ENCODE results near the gene DAPK1. TPM values are rescaled to one million over a fixed set of nuclear protein-coding genes. Genes with fewer than 3 reads are reported as not detected.

The DAPK1 gene
- total RNA-seq, 1 donor from 2014 or later, result 24.6 TPM

DNA sequence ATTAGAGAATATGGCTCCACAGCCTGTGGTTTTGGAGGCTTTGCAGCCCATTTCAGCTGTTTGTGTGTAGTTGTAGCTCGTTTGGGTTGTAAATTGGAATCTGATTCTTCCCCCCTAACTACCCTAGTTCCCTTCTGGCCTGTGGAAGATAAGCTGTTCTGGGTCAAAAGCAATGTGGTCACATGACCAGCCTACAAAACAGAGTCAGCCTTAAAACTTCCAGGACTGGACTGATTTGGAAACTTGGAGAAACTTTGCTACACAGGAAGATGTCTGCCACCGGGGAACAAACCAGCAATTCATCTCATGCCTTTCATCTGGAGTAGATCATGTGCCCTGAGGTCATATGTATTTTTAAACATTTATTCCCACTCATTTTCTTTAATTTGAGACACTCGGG is 83.8 kb downstream of the DAPK1 start:
- no peak for DNase-seq (ENCODE audit: extremely low spot score in 2 of 2)
- intact Hi-C loops (cut with DNase I), result no loop called here
- Histone ChIP-seq H3K9me3 (no peaks in the 10 kb centered on the region), H3K27ac (no peak overlapping the region), H3K36me3 (no peaks in the 10 kb centered on the region), H3K4me1 (peaks cover 16% of the 10 kb centered on the region), H3K4me3 (no peak overlapping the region), H3K27me3 (no peaks in the 10 kb centered on the region)
- TF ChIP-seq POLR2A (IDR thresholded peaks at IDR 0.05) (no peak), POLR2AphosphoS5 (IDR thresholded peaks at IDR 0.05; ENCODE audit: insufficient read depth in 1 of 2, low read depth in 1 of 2) (no peak)
- TF ChIP-seq, protein P1, sequence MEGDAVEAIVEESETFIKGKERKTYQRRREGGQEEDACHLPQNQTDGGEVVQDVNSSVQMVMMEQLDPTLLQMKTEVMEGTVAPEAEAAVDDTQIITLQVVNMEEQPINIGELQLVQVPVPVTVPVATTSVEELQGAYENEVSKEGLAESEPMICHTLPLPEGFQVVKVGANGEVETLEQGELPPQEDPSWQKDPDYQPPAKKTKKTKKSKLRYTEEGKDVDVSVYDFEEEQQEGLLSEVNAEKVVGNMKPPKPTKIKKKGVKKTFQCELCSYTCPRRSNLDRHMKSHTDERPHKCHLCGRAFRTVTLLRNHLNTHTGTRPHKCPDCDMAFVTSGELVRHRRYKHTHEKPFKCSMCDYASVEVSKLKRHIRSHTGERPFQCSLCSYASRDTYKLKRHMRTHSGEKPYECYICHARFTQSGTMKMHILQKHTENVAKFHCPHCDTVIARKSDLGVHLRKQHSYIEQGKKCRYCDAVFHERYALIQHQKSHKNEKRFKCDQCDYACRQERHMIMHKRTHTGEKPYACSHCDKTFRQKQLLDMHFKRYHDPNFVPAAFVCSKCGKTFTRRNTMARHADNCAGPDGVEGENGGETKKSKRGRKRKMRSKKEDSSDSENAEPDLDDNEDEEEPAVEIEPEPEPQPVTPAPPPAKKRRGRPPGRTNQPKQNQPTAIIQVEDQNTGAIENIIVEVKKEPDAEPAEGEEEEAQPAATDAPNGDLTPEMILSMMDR (IDR thresholded peaks at IDR 0.05), result no peak

DNA sequence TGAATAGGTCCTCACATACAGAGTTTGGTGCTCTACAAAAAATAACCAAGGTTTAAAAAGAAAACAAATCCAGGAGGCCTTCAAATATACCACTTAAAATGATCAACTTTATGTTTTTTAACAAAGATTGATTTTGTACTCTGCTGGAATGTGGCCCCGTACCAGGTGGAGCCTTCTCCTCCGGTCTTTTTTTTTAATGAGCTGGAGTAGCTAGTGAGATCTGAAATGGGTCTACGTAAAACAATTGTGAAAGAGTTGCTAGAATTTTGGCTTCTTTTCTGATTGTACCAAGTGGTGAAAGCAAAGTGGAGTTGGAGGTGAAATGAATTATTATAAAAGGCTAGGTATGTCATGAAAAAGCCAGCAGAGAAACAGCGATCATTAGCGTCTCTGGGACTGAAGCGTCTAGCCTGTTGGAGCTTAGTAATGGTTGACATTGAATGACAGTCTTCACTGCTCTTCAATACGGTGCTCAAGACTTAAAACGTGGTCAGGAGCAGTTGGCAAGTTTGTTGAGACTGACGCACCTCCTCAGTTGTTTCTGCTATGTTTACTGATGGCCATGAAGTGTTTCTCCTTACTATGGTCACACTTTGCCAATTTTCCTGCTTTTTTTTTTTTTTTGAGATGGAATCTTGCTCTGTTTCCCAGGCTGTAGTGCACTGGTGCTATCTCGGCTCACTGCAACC is 84.4 kb downstream of the DAPK1 start:
- DNase-seq (ENCODE audit: extremely low spot score in 2 of 2), result no peak
- TF ChIP-seq POLR2A (IDR thresholded peaks at IDR 0.05) (no peak), POLR2AphosphoS5 (IDR thresholded peaks at IDR 0.05; ENCODE audit: insufficient read depth in 1 of 2, low read depth in 1 of 2) (no peak)
- TF ChIP-seq, protein P1 (IDR thresholded peaks at IDR 0.05), result no peak
- H3K36me3 ChIP-seq, result no peaks in the 10 kb centered on the region
- intact Hi-C loops (cut with DNase I), result no loop called here
- H3K27me3 ChIP-seq, result no peaks in the 10 kb centered on the region
- H3K27ac ChIP-seq, result no peak overlapping the region
- no peaks in the 10 kb centered on the region for H3K9me3 ChIP-seq
- peaks cover 16% of the 10 kb centered on the region for H3K4me1 ChIP-seq
- H3K4me3 ChIP-seq, result no peak overlapping the region

DNA sequence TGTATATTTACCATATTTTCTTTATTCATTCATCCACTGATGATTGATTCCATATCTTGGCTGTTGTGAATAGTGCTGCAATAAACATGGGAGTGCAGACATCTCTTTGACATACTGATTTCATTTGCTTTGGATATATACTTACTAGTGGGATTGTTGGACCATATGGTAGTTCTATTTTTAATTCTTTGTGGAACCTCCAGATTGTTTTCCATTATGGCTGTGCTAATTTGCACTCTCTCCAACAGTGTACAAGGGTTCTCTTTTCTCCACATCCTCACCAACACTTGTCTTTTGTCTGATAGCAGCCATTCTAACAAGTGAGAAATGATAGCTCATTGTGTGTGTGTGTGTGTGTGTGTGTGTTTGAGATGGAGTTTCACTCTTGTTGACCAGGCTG is 86.7 kb downstream of the DAPK1 start:
- Histone ChIP-seq H3K27me3 (no peaks in the 10 kb centered on the region), H3K27ac (no peak overlapping the region), H3K4me3 (no peak overlapping the region), H3K9me3 (no peaks in the 10 kb centered on the region), H3K4me1 (peaks cover 16% of the 10 kb centered on the region), H3K36me3 (no peaks in the 10 kb centered on the region)
- TF ChIP-seq, protein P1 (IDR thresholded peaks at IDR 0.05), result no peak
- no peak for TF ChIP-seq POLR2A (IDR thresholded peaks at IDR 0.05)
- no peak for TF ChIP-seq POLR2AphosphoS5 (IDR thresholded peaks at IDR 0.05; ENCODE audit: insufficient read depth in 1 of 2, low read depth in 1 of 2)
- intact Hi-C loops (cut with DNase I), result no loop called here
- no peak for DNase-seq (ENCODE audit: extremely low spot score in 2 of 2)

DNA sequence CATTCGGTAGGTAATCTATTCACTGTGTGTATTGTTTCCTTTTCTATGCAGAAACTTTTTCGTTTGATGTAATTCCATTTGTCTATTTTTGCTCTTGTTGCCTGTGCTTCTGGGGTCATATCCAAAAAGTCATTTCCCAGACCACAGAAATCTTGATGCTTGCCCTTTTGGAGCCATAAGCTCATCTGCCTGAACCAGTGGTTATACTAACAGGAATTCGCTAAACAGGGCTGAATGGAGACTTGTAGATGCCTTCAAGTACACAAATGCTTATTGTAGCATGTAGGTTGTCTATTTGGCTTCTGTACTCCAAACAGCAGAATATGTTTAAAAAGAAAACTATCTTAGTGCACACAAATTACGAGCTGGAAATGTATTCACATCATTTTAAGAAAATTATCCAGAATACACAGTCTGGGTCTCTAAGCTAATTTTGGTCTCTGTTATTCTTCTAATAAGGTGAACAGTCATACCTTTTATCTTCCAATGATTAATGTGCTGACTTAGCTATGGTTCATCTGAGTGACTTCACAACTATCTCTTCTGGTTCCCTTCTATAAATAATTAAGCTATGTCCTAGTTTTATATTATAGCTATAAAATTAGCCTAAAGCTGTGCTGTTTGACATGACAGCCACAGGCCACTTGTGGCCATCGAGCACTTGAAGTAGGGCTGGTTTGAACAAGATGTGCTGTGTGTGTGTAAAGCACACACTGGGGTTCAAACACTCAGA is 87.6 kb downstream of the DAPK1 start:
- no peaks in the 10 kb centered on the region for H3K36me3 ChIP-seq
- TF ChIP-seq POLR2AphosphoS5 (IDR thresholded peaks at IDR 0.05; ENCODE audit: insufficient read depth in 1 of 2, low read depth in 1 of 2) (no peak), POLR2A (IDR thresholded peaks at IDR 0.05) (no peak)
- no peaks in the 10 kb centered on the region for H3K27me3 ChIP-seq
- no peak overlapping the region for H3K4me3 ChIP-seq
- no peaks in the 10 kb centered on the region for H3K9me3 ChIP-seq
- peaks cover 16% of the 10 kb centered on the region for H3K4me1 ChIP-seq
- intact Hi-C loops (cut with DNase I), result no loop called here
- no peak for DNase-seq (ENCODE audit: extremely low spot score in 2 of 2)
- H3K27ac ChIP-seq, result no peak overlapping the region

DNA sequence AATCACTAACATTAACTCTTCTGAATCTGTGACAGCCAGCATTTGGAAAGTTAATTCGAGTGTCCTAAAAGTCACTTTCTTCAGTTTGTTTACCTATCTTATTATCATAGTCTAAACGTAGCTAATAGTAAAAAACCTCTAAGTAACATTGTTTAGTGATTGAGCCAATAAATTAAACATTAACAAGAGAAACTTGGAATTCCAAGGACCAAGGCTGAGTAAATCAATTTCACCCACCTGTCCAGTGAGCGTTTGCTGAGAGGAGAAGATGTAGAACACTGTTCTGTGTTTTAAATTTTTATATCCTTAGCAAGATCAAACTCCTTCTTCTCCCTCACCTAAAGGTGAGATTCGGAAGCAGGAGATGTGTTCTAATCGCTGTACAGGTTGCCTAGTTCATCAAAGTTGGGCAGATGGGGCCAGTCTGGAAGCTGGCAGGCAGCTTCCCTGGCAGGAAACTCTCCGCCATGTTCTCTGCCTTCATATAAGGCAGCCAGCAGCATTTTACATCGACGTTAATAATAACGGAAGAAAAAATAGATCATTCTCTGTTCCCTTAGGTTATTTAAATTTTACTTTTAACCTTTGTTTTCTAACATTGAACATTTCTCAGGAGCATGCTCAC is 89.2 kb downstream of the DAPK1 start:
- no peak for DNase-seq (ENCODE audit: extremely low spot score in 2 of 2)
- H3K36me3 ChIP-seq, result no peaks in the 10 kb centered on the region
- H3K4me1 ChIP-seq, result peaks cover 2% of the 10 kb centered on the region
- no peak overlapping the region for H3K4me3 ChIP-seq
- no peaks in the 10 kb centered on the region for H3K27me3 ChIP-seq
- H3K9me3 ChIP-seq, result no peaks in the 10 kb centered on the region
- TF ChIP-seq, protein P1 (IDR thresholded peaks at IDR 0.05), result no peak
- TF ChIP-seq POLR2A (IDR thresholded peaks at IDR 0.05) (no peak), POLR2AphosphoS5 (IDR thresholded peaks at IDR 0.05; ENCODE audit: insufficient read depth in 1 of 2, low read depth in 1 of 2) (no peak)
- H3K27ac ChIP-seq, result no peak overlapping the region
- intact Hi-C loops (cut with DNase I), result no loop called here

Data from vagina (tissue), 2 donors.